ENCODE results near the gene CDC73. TPM values are rescaled to one million over a fixed set of nuclear protein-coding genes. Genes with fewer than 3 reads are reported as not detected.
A peak's percentile ranks its signal among the peaks of the same experiment; 100 is the strongest.

Gene CDC73
- total RNA-seq, 1 experiment from 2014 or later = 85.8 TPM

GRCh38 chr1:193110864-193111263, 11.0 kb upstream of the CDC73 start:
- ChIA-PET CTCF (interaction anchor here (2.7 to 9.2 kb wide), 2 partner anchors 10 to 11 kb away, joined by 16 to 114 read pairs; partner anchors contain the start of gene CDC73), POLR2A (interaction anchor here (4.0 to 14.1 kb wide), 2 partner anchors 10 to 52 kb away, joined by 15 to 302 read pairs; partner anchors contain the start of genes CDC73, RO60 and UCHL5)
- Mint-ChIP-seq H3K4me1 (ENCODE audit: insufficient read depth, unreplicated experiment) (peaks cover 29% of the 10 kb centered on the region), H3K27me3 (ENCODE audit: insufficient read depth, unreplicated experiment) (no peaks in the 10 kb centered on the region), H3K9me3 (ENCODE audit: unreplicated experiment) (no peaks in the 10 kb centered on the region), H3K36me3 (ENCODE audit: insufficient read depth, unreplicated experiment) (no peaks in the 10 kb centered on the region), H3K27ac (ENCODE audit: low read depth, unreplicated experiment) (peak overlapping the region; percentile 65), H3K4me3 (ENCODE audit: unreplicated experiment) (no peak overlapping the region)
- TSS peak; percentile 39 for BruUV-seq (replicated peaks)
- intact Hi-C loops (cut with micrococcal nuclease) = no loop called here
- no peak for DNase-seq (ENCODE audit: unreplicated experiment)
- no peak for TF ChIP-seq CTCF (IDR thresholded peaks at IDR 0.05; ENCODE audit: unreplicated experiment)

GRCh38 chr1:193111641-193112090, 10.2 kb upstream of the CDC73 start:
- POLR2A ChIA-PET = interaction anchor here (0.6 to 14.1 kb wide), 6 partner anchors 9 to 302 kb away, joined by 3 to 302 read pairs (median 4); partner anchors contain the start of genes CDC73, RGS2, RO60 and UCHL5
- H3K27ac Mint-ChIP-seq (ENCODE audit: low read depth, unreplicated experiment) = peak overlapping the region; percentile 65
- no peaks in the 10 kb centered on the region for H3K36me3 Mint-ChIP-seq (ENCODE audit: insufficient read depth, unreplicated experiment)
- no TSS peak for BruUV-seq (replicated peaks)
- H3K9me3 Mint-ChIP-seq (ENCODE audit: unreplicated experiment) = no peaks in the 10 kb centered on the region
- intact Hi-C loops (cut with micrococcal nuclease) = no loop called here
- no peaks in the 10 kb centered on the region for H3K27me3 Mint-ChIP-seq (ENCODE audit: insufficient read depth, unreplicated experiment)
- no peak overlapping the region for H3K4me3 Mint-ChIP-seq (ENCODE audit: unreplicated experiment)
- CTCF ChIA-PET = interaction anchor here (0.9 to 2.7 kb wide), 3 partner anchors 9 to 532 kb away, joined by 4 to 16 read pairs (median 5); partner anchors contain the start of gene CDC73
- TF ChIP-seq CTCF (IDR thresholded peaks at IDR 0.05; ENCODE audit: unreplicated experiment) = no peak
- H3K4me1 Mint-ChIP-seq (ENCODE audit: insufficient read depth, unreplicated experiment) = peaks cover 34% of the 10 kb centered on the region
- peak; percentile 92 for DNase-seq (ENCODE audit: unreplicated experiment)

GRCh38 chr1:193113258-193113991, 8.4 kb upstream of the CDC73 start:
- H3K27me3 Mint-ChIP-seq (ENCODE audit: insufficient read depth, unreplicated experiment) = no peaks in the 10 kb centered on the region
- BruUV-seq (replicated peaks) = no TSS peak
- no peak overlapping the region for H3K4me3 Mint-ChIP-seq (ENCODE audit: unreplicated experiment)
- no peak overlapping the region for H3K27ac Mint-ChIP-seq (ENCODE audit: low read depth, unreplicated experiment)
- no peaks in the 10 kb centered on the region for H3K36me3 Mint-ChIP-seq (ENCODE audit: insufficient read depth, unreplicated experiment)
- no peak for TF ChIP-seq CTCF (IDR thresholded peaks at IDR 0.05; ENCODE audit: unreplicated experiment)
- POLR2A ChIA-PET = interaction anchor here (0.7 to 14.1 kb wide), 4 partner anchors 7 to 55 kb away, joined by 3 to 302 read pairs (median 10); partner anchors contain the start of genes CDC73, RO60 and UCHL5
- H3K4me1 Mint-ChIP-seq (ENCODE audit: insufficient read depth, unreplicated experiment) = peaks cover 34% of the 10 kb centered on the region
- intact Hi-C loops (cut with micrococcal nuclease) = no loop called here
- H3K9me3 Mint-ChIP-seq (ENCODE audit: unreplicated experiment) = no peaks in the 10 kb centered on the region
- no peak for DNase-seq (ENCODE audit: unreplicated experiment)
- CTCF ChIA-PET = interaction anchor here (0.6 to 2.7 kb wide), 2 partner anchors 8 to 1568 kb away, joined by 3 to 16 read pairs; partner anchors contain the start of gene CDC73

- Mint-ChIP-seq H3K36me3 (ENCODE audit: insufficient read depth, unreplicated experiment) (no peaks in the 10 kb centered on the region), H3K4me3 (ENCODE audit: unreplicated experiment) (no peak overlapping the region), H3K9me3 (ENCODE audit: unreplicated experiment) (no peaks in the 10 kb centered on the region), H3K27ac (ENCODE audit: low read depth, unreplicated experiment) (no peak overlapping the region), H3K4me1 (ENCODE audit: insufficient read depth, unreplicated experiment) (peaks cover 34% of the 10 kb centered on the region), H3K27me3 (ENCODE audit: insufficient read depth, unreplicated experiment) (no peaks in the 10 kb centered on the region)
- POLR2A ChIA-PET = interaction anchor here (0.7 to 14.1 kb wide), 3 partner anchors 7 to 12 kb away, joined by 3 to 302 read pairs (median 4); partner anchors contain the start of gene CDC73
- DNase-seq (ENCODE audit: unreplicated experiment) = no peak
- intact Hi-C loops (cut with micrococcal nuclease) = no loop called here
- no peak for TF ChIP-seq CTCF (IDR thresholded peaks at IDR 0.05; ENCODE audit: unreplicated experiment)
- CTCF ChIA-PET = no interaction called here
- BruUV-seq (replicated peaks) = no TSS peak
Measured at GRCh38 chr1:193113992-193114332, 7.9 kb upstream of the CDC73 start.
